ENCODE data around the gene LIMA1.

LIMA1 gene

DNA sequence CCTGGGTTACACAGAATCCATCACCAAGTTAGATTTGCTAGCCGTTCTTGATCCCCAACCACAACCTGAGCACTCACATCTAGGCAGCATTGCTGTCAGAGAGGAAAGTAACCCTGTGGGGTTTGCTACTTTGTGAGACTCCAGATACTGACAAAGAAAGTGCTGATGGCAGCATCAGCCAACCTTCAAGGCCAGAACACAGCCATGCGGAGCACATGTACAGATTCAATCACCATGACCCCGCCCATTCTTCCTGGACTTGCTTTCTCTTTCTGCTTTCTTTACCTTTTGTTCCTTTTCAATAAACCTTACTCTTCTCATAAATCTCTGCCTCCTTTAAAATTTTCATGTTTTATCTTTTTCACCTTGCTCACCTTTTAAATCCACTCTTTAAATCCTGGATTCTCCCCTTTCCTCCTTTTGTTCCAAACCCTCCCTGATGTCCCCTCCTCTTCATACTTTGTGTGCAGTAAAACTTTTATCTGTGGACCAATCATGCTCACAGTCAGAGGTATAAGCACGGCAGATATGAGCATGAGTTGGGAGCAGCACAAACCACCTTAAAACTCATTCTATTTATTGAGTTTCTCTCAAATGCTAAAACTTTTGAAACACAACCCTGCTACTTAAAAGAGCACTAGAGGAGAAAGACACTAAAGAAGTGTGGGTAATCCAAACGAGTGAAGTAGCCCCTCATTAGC lies 94.3 kb downstream of the LIMA1 start:
- no peak for DNase-seq (ENCODE audit: low read depth)

GRCh38 chr12:50188241-50188781 lies 95.0 kb downstream of the LIMA1 start:
- TF ChIP-seq MYC (IDR thresholded peaks at IDR 0.05; ENCODE audit: low read depth, low read length), result no peak
- TF ChIP-seq, protein P1, sequence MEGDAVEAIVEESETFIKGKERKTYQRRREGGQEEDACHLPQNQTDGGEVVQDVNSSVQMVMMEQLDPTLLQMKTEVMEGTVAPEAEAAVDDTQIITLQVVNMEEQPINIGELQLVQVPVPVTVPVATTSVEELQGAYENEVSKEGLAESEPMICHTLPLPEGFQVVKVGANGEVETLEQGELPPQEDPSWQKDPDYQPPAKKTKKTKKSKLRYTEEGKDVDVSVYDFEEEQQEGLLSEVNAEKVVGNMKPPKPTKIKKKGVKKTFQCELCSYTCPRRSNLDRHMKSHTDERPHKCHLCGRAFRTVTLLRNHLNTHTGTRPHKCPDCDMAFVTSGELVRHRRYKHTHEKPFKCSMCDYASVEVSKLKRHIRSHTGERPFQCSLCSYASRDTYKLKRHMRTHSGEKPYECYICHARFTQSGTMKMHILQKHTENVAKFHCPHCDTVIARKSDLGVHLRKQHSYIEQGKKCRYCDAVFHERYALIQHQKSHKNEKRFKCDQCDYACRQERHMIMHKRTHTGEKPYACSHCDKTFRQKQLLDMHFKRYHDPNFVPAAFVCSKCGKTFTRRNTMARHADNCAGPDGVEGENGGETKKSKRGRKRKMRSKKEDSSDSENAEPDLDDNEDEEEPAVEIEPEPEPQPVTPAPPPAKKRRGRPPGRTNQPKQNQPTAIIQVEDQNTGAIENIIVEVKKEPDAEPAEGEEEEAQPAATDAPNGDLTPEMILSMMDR (IDR thresholded peaks at IDR 0.05; ENCODE audit: low read depth, low read length), result no peak
- no peak for TF ChIP-seq POLR2A (IDR thresholded peaks at IDR 0.05; ENCODE audit: extremely low read depth, insufficient read length)
- TF ChIP-seq, protein P2, sequence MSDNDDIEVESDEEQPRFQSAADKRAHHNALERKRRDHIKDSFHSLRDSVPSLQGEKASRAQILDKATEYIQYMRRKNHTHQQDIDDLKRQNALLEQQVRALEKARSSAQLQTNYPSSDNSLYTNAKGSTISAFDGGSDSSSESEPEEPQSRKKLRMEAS (IDR thresholded peaks at IDR 0.05; ENCODE audit: low read depth, low read length), result no peak
- no peak for DNase-seq (ENCODE audit: low read depth)
- H3K4me3 ChIP-seq (ENCODE audit: low read depth, low read length), result no peak overlapping the region

More for the DNA sequence above, 94.3 kb downstream of the LIMA1 start:
- TF ChIP-seq, protein P2 (IDR thresholded peaks at IDR 0.05; ENCODE audit: low read depth, low read length), result no peak
- TF ChIP-seq MYC (IDR thresholded peaks at IDR 0.05; ENCODE audit: low read depth, low read length) (no peak), POLR2A (IDR thresholded peaks at IDR 0.05; ENCODE audit: extremely low read depth, insufficient read length) (no peak)
- TF ChIP-seq, protein P1 (IDR thresholded peaks at IDR 0.05; ENCODE audit: low read depth, low read length), result no peak
- no peak overlapping the region for H3K4me3 ChIP-seq (ENCODE audit: low read depth, low read length)

DNA sequence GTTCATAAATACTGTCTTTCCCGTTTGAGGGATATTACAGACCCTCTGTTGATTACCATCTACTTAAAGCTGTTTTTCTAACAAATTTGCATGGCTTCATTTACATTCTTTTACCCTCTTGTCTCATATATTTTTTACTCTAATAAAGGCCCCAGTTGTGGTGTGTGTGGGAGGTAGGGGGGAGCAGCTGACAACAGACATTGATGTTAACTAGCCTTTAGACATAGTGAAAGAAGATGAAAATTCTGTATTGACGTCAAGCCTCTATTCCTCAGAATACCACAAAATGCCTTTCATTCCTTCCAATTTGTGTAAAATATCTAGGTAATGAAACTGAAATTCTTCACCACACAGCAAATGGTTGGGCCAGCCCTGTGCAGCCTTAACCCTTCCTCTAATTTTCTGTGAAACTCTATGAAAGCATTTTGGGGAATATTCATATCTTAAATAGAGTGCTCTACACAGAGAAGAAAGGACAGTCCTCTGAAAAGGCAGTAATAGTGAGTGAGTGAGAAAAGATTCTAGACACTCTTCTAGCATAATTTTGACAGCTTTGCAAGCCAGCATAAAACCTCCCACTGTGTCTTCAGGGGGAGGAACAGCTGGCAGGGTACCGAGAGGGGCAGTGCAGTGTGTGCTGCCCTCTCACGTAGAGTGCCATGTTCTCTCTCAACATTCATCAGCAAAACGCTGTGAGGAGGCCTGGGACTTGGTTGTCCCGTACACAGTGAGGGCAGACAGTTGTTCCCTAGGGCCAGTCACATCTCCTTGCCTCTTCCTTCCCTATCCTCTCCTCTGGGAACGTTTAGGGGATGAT lies 96.0 kb downstream of the LIMA1 start:
- H3K4me3 ChIP-seq (ENCODE audit: low read depth, low read length), result no peak overlapping the region
- DNase-seq (ENCODE audit: low read depth), result no peak
- no peak for TF ChIP-seq MYC (IDR thresholded peaks at IDR 0.05; ENCODE audit: low read depth, low read length)
- no peak for TF ChIP-seq POLR2A (IDR thresholded peaks at IDR 0.05; ENCODE audit: extremely low read depth, insufficient read length)
- TF ChIP-seq, protein P2 (IDR thresholded peaks at IDR 0.05; ENCODE audit: low read depth, low read length), result no peak
- TF ChIP-seq, protein P1 (IDR thresholded peaks at IDR 0.05; ENCODE audit: low read depth, low read length), result no peak

DNA sequence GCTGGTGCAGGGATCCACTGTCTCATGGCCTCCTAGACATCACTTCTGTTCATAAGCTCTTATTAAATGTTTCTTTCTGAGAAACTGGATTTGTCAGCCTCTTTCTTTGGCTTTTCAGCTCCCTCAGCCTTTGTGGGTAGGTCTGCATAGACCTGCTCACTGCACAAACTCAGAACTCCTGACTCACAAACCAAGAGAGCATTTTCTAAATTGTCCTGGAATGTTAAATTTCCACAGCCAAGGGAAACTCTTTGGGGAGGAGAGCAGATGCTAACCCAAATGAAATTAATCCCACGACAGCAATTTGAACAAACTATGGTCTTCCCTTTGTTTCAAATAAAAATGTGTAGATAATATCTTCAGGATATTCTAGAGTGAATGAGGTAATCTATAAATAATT lies 96.6 kb downstream of the LIMA1 start:
- TF ChIP-seq, protein P1 (IDR thresholded peaks at IDR 0.05; ENCODE audit: low read depth, low read length), result no peak
- TF ChIP-seq POLR2A (IDR thresholded peaks at IDR 0.05; ENCODE audit: extremely low read depth, insufficient read length) (no peak), MYC (IDR thresholded peaks at IDR 0.05; ENCODE audit: low read depth, low read length) (no peak)
- TF ChIP-seq, protein P2 (IDR thresholded peaks at IDR 0.05; ENCODE audit: low read depth, low read length), result no peak
- H3K4me3 ChIP-seq (ENCODE audit: low read depth, low read length), result no peak overlapping the region
- no peak for DNase-seq (ENCODE audit: low read depth)

DNA sequence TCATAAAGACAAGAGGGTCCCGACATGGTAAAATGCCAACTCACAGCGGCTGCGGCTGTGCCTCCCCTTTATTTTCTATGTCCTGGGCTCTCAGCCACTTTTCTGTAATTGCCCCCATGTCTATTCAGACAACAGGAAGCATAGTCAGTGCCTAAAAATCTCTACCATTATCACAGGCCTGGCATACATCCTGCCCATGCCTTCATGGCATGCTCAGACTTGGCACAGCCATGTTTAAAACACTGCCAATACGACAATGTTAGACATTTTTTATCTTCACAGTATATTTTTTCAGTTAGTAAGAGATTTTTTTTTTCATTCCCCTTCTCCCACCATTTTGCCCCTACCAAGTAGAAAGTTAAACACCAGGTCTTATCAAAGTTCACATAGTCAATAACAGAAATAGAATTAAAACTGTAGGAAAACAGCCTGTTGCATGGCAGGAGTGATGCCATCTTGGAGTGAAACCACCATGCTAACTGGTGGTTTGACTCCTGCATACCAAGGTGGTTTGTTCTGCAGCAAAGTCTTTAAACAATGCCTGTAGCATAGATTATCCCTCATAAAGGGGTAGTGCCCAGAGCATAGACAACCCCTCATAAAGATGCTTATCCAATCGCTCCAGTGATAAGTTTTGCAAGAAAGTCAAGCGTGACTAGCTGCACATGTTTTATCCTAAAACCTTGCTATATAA lies 97.2 kb downstream of the LIMA1 start:
- H3K4me3 ChIP-seq (ENCODE audit: low read depth, low read length), result no peak overlapping the region
- DNase-seq (ENCODE audit: low read depth), result no peak
- TF ChIP-seq POLR2A (IDR thresholded peaks at IDR 0.05; ENCODE audit: extremely low read depth, insufficient read length), result no peak
- TF ChIP-seq, protein P1 (IDR thresholded peaks at IDR 0.05; ENCODE audit: low read depth, low read length), result no peak
- TF ChIP-seq, protein P2 (IDR thresholded peaks at IDR 0.05; ENCODE audit: low read depth, low read length), result no peak
- TF ChIP-seq MYC (IDR thresholded peaks at IDR 0.05; ENCODE audit: low read depth, low read length), result no peak

Data from NB4 (cell line).